NCI-H2227 (cell line): ENCODE measurements around the gene C19orf12.

ENCODE experiments used
- DNase-seq: peaks from one replicate; lab custom pipeline; 2025; ENCODE audit not compliant: unreplicated experiment; lab: John Stamatoyannopoulos, UW

C19orf12 gene

DNA sequence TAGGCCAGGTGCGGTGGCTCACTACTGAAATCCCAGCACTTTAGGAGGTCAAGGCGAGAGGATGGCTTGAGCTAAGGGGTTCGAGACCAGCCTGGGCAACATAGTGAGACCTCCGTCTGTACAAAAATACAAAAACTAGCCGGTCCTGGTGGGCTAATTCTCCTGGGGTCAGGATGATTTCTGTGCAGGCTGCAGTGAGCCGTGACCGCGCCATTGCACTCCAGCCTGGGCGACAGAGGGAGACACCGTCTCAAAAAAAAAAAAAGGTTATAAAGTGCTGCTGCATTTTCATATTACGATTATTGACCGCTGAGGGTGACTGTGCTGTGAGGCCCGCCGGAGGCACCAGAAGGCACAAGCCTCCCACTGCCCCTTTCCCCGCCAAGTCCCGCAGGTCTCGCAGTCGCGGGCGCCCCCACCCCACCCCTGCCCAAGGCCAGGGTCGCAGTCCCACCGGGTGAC lies 50.3 kb downstream of the C19orf12 start:
- no peak for DNase-seq

DNA sequence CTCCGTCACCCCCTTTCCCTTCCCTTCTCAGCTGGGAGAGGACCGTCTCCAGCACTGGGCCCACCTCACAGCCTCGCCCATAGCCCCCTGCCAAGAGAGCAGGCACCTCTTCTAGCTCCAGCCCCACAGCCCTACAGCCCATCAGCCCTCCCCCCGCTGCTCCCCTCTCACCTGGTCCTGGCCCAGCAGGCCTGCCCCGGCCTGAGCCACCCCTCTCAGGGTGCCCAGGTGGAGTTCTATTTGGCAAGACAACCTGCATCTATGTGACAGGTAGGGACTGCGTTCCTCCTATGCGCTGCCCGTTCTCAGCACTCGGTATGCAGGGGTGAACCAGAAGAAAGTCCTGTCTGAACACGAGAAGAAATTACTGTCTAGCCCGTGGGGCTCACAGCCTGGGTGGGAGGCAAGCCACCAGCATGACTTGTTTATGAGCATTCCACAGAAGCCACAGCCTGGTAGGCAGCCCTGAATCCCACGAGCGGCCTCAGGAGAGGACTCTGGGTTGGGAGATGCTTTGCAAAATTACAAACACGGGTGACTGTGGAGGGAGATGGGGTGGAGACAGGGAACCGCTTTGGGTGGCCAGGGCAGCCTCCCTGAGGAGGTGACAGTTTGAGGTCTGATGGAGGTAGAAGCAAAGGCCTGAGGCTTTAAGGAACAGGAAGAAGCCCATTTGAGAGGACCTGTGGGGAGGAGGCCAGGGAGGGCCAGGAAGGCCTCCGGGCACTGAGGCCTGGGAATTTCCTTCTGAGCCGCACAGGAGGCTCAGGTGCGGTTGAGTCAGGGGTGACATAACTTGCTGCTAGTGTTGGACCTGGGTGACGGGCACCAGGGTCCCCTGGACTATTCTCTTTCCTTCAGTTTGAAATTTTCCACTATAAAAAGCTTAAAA lies 51.0 kb downstream of the C19orf12 start:
- DNase-seq, result no peak

DNA sequence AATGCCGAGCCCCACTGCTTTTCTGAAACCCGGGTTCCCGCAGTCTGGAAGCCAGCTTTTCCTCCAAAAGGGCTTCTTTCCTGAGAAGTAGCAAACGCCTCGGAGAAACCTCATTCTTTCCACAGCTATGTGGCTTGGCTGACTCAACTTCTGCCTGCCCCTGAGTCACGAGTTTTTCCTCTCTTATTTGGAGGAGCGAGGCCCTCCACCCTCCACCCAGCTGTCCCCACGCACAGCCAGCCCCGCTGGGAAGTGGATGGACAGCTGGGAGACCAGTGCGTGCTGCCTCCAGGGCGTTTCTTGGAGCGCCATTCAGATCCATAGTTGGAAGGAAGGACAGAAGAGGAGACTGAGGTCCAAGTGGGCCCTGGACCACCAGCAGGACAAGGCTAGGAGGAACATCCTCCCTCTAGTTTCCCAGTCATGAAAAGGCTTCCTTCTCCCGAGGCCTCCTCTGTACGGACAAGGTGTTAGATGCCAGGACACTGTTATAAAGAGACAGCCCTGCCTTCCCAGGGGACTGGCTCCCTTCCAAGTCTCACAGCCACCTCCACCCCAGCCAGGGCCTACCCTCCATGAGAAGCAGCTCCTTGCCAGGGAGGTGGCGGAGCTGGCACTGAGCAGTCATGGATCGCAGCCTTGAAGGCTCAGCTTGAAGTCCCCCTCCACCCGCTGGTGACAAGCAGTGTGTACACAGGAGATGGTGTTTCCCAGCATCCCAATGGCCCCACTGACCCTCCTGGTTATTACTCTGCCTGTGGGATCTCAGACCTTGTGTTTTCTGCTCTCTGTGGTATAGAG lies 52.3 kb downstream of the C19orf12 start:
- DNase-seq, result peak; percentile 55

DNA sequence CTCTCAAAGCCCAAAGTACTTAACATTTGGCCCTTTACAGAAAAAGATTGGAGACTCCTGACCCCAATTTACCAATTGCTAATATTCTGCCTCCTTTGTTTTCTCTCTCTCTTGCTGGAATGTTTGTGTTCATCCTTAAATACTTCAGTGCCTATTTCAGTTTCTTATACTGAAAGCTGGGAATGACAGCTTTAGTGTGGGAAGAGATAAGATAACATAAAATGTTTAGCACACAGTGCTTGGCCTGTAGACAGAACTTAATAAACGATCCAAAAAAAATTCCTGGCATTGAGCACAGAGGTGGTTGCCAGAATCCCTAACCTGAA lies 52.8 kb downstream of the C19orf12 start:
- no peak for DNase-seq

DNA sequence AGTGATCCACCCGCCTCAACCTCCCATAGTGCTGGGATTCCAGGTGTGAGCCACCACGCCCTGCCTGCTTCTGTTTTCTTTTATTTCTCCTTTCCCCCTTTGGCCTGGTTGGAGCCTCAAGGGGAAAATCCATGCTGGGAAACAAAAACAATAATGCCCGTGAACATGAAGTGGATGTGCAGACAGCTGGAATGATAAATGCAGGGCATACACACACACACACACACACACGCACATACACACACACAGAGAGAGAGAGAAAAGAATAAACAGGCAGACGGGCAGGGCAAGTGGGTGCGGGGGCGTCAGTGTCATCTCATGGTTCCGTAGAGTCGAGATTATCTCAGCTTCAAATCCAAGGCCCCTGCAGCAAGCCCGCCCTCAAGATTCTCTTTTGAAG lies 54.2 kb downstream of the C19orf12 start:
- peak; percentile 83 for DNase-seq

DNA sequence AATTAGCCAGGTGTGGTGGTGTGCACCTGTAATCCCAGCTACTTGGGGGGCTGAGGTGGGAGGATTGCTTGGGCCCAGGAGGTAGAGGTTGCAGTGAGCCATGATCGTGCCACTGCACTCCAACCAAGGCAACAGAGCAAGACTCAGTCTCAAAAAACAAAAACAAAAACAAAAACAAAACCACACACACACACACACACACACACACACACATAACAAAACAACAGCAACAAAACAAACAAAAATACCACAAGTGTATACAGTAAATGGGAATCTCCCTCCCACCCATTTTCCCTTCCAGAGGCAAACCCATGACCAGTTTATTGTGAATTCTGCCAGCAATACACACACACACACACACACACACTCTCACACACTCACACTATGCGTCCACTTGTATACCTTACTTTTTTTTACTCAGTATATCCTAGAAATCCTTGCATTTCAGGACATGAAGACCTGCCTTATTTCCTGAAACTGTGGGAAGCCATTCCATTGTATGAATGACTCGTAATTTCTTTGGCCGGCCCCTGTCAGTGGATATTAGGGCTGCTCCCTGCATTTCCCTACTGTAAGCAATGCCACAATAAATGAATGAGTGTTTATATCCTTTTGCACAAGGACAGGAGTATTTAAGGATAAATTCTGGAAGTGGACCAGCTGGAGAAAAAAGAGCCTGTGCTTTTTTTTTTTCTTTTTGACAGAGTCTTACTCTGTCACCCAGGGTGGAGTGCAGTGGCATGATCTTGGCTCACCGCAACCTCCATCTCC lies 56.7 kb downstream of the C19orf12 start:
- DNase-seq, result no peak

DNA sequence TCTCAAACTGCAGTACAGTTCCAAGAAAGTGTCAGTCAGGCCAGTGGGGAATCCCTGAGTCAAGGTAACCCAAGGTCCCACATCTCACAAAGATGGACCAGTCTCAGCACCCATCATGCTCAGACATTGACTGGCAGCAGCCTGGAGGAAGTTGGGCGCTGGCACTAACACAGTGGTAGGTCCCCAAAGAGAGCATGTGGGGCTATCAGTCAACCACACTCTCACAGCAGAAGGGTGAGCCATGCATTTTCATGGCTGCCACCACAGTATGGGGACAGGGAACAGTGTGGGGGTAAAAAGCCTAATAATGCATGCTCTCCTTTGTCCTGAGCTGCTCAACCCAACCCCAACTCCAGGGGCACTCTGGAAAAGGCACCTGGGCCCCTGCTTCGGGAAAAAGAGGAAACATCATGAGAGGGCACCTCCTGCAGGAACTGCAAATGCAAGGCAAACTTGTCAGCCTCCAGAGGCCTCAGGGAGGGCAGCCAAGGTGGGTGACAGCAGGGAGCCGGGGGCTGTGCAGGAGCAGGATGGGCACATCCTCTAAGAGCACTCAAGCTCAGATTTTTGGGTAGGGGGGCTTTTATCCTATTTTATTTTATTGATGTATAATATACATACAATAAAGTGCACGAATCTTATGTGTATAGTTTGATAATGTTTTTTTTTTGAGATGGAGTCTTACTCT lies 59.3 kb downstream of the C19orf12 start:
- DNase-seq, result no peak

DNA sequence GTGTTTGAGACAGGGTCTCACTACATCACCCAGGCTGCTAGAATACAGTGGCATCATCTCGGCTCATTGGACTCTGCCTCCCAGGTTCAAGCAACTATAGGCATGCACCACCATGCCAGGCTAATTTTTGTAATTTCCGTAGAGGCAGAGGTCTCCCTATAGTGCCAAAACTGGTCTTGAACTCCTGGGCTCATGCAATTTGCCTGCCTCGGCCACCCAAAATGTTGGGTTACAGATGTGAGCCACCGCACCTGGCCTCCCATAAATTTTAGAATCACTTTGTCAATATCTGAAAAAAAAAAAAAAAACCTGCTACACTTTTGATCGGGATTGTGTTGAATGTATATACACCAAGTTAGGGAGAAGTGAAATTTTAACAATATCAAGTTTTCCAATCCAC lies 61.7 kb downstream of the C19orf12 start:
- no peak for DNase-seq

DNA sequence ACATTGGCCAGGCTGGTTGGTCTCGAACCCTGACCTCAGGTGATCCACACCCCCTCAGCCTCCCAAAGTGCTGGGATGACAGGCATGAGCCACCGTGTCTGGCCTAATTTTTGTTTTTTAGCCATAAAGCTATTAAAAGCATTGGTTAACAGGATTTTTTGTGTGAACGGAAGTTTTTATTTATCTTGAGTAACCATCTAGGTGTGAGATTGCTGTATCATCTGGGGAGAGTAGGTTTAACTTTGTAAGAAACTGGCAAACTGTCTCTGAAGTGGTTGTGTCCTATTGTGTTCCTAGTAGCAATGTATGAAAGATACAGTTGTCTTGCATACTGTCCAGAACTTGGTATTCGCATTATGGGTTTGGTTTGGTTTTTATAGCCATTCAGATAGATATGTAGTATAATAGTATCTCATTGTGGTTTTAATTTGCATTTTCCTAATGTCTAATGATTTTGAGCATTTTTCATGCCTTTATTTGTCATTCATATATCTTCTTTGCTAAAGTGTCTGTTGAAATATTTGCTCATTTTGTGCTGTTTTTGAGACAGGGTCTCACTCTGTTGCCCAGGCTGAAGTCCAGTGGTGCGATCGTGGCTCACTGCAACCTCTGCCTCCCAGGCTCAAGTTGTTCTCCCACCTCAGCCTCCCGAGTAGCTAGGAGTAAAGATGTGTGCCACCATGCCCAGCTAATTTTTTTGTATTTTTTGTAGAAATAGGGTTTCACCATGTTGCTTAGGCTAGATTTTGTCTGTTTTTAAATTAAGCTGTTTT lies 63.3 kb downstream of the C19orf12 start:
- no peak for DNase-seq

DNA sequence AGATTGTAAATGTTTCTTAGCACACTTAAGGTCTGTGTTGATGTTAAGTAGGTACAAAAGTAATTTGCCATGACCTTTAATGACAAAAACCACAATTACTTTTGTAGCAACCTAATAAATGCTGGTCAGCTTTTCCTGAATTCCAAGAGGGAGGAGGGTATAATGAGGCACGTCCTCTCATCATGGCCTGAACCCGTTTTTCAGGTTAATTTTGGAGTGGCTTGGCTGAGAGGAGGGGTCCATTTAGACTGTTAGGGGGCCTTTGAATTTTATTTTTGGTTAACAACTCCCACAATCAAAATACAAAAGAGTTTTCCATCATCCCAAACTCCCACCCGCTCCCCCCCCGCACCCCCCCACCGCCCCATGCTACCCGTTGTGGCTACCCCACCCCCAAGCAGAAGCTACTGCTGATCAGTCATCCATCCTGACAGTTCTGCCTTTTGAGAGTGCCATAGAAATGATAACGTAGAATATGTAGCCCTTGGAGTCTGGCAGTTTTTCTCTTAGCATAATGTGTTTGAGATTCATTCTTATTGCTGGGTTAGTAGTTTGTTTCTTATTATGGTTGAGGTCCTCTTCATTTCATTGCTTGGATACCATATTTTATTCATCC lies 64.2 kb downstream of the C19orf12 start:
- no peak for DNase-seq
